ENCODE results near the gene RSAD1.

The RSAD1 gene

GRCh38 chr17:50519141-50519834 lies 40.6 kb downstream of the RSAD1 start:
- ATAC-seq (replicated peaks) = no peak
- H3K27ac Mint-ChIP-seq = no peak overlapping the region
- no peaks in the 10 kb centered on the region for H3K4me1 Mint-ChIP-seq
- H3K9me3 Mint-ChIP-seq = no peaks in the 10 kb centered on the region
- DNase-seq = no peak
- no peaks in the 10 kb centered on the region for H3K36me3 Mint-ChIP-seq
- no peaks in the 10 kb centered on the region for H3K27me3 Mint-ChIP-seq
- no peak overlapping the region for H3K4me3 Mint-ChIP-seq

GRCh38 chr17:50520483-50520882 lies 41.8 kb downstream of the RSAD1 start:
- Mint-ChIP-seq H3K27ac (no peak overlapping the region), H3K36me3 (no peaks in the 10 kb centered on the region), H3K9me3 (no peaks in the 10 kb centered on the region), H3K27me3 (no peaks in the 10 kb centered on the region), H3K4me1 (no peaks in the 10 kb centered on the region), H3K4me3 (no peak overlapping the region)
- DNase-seq = no peak
- ATAC-seq (replicated peaks) = no peak

- H3K4me3 Mint-ChIP-seq = no peak overlapping the region
- no peaks in the 10 kb centered on the region for H3K4me1 Mint-ChIP-seq
- ATAC-seq (replicated peaks) = no peak
- no peak for DNase-seq
- no peaks in the 10 kb centered on the region for H3K36me3 Mint-ChIP-seq
- no peaks in the 10 kb centered on the region for H3K9me3 Mint-ChIP-seq
- no peaks in the 10 kb centered on the region for H3K27me3 Mint-ChIP-seq
- no peak overlapping the region for H3K27ac Mint-ChIP-seq
Observed at GRCh38 chr17:50521514-50521913, 42.9 kb downstream of the RSAD1 start.

GRCh38 chr17:50522766-50523165 lies 44.1 kb downstream of the RSAD1 start:
- H3K36me3 Mint-ChIP-seq = no peaks in the 10 kb centered on the region
- ATAC-seq (replicated peaks) (no peak), DNase-seq (no peak)
- no peaks in the 10 kb centered on the region for H3K27me3 Mint-ChIP-seq
- no peak overlapping the region for H3K27ac Mint-ChIP-seq
- H3K4me1 Mint-ChIP-seq = no peaks in the 10 kb centered on the region
- no peak overlapping the region for H3K4me3 Mint-ChIP-seq
- no peaks in the 10 kb centered on the region for H3K9me3 Mint-ChIP-seq

- Mint-ChIP-seq H3K36me3 (no peaks in the 10 kb centered on the region), H3K4me3 (no peak overlapping the region), H3K9me3 (no peaks in the 10 kb centered on the region), H3K27me3 (peaks cover 0 to under 1% of the 10 kb centered on the region in 2 donors), H3K27ac (no peak overlapping the region), H3K4me1 (no peaks in the 10 kb centered on the region)
- DNase-seq (no peak), ATAC-seq (replicated peaks) (no peak)
Observed at GRCh38 chr17:50523208-50523607, 44.5 kb downstream of the RSAD1 start.

- Mint-ChIP-seq H3K9me3 (no peaks in the 10 kb centered on the region), H3K36me3 (no peaks in the 10 kb centered on the region), H3K27ac (no peak overlapping the region), H3K27me3 (peaks cover 10 to 15% of the 10 kb centered on the region in 2 donors), H3K4me1 (no peaks in the 10 kb centered on the region), H3K4me3 (no peak overlapping the region)
- ATAC-seq (replicated peaks) (no peak), DNase-seq (no peak)
Observed at GRCh38 chr17:50524838-50525237, 46.2 kb downstream of the RSAD1 start.

- Mint-ChIP-seq H3K9me3 (no peaks in the 10 kb centered on the region), H3K4me1 (no peaks in the 10 kb centered on the region), H3K36me3 (no peaks in the 10 kb centered on the region), H3K27me3 (peaks cover 29 to 40% of the 10 kb centered on the region in 2 donors), H3K4me3 (no peak overlapping the region), H3K27ac (no peak overlapping the region)
- ATAC-seq (replicated peaks) = no peak
- DNase-seq = no peak
Observed at GRCh38 chr17:50527155-50527762, 48.6 kb downstream of the RSAD1 start.

GRCh38 chr17:50527949-50528474 lies 49.4 kb downstream of the RSAD1 start:
- Mint-ChIP-seq H3K27ac (no peak overlapping the region), H3K4me3 (no peak overlapping the region), H3K9me3 (no peaks in the 10 kb centered on the region), H3K27me3 (peaks cover 35 to 47% of the 10 kb centered on the region in 2 donors), H3K36me3 (no peaks in the 10 kb centered on the region), H3K4me1 (peaks cover 0 to 6% of the 10 kb centered on the region in 2 donors)
- DNase-seq (no peak), ATAC-seq (replicated peaks) (no peak)

GRCh38 chr17:50529849-50530248 lies 51.2 kb downstream of the RSAD1 start:
- DNase-seq (no peak), ATAC-seq (replicated peaks) (no peak)
- H3K27ac Mint-ChIP-seq = no peak overlapping the region
- H3K36me3 Mint-ChIP-seq = no peaks in the 10 kb centered on the region
- no peaks in the 10 kb centered on the region for H3K9me3 Mint-ChIP-seq
- H3K4me1 Mint-ChIP-seq = peaks cover 10 to 18% of the 10 kb centered on the region in 2 donors
- peaks cover 54 to 66% of the 10 kb centered on the region in 2 donors for H3K27me3 Mint-ChIP-seq
- no peak overlapping the region for H3K4me3 Mint-ChIP-seq

- no peak overlapping the region for H3K27ac Mint-ChIP-seq
- no peak for ATAC-seq (replicated peaks)
- peaks cover 66 to 80% of the 10 kb centered on the region in 2 donors for H3K27me3 Mint-ChIP-seq
- no peak for DNase-seq
- no peaks in the 10 kb centered on the region for H3K36me3 Mint-ChIP-seq
- H3K9me3 Mint-ChIP-seq = no peaks in the 10 kb centered on the region
- peaks cover 10 to 18% of the 10 kb centered on the region in 2 donors for H3K4me1 Mint-ChIP-seq
- H3K4me3 Mint-ChIP-seq = no peak overlapping the region
Observed at GRCh38 chr17:50531428-50532025, 52.9 kb downstream of the RSAD1 start.

GRCh38 chr17:50532452-50533024 lies 53.9 kb downstream of the RSAD1 start, which contains the start of gene EPN3:
Gene EPN3, plus strand, starts transcription at chr17:50532735. Its CDS starts 3,822 bp downstream, at chr17:50536557.
- Mint-ChIP-seq H3K27ac (no peak within 1 kb of the TSS), H3K4me1 (peaks cover 10 to 18% of the 10 kb centered on the region in 2 donors), H3K9me3 (no peaks in the 10 kb centered on the region), H3K36me3 (no peaks in the 10 kb centered on the region), H3K27me3 (peaks cover 67 to 82% of the 10 kb centered on the region in 2 donors), H3K4me3 (no peak within 1 kb of the TSS)
- no peak for ATAC-seq (replicated peaks)
- DNase-seq = no peak

- DNase-seq = no peak
- H3K36me3 Mint-ChIP-seq = no peaks in the 10 kb centered on the region
- H3K4me3 Mint-ChIP-seq = no peak overlapping the region
- peaks cover 67 to 81% of the 10 kb centered on the region in 2 donors for H3K27me3 Mint-ChIP-seq
- no peak overlapping the region for H3K27ac Mint-ChIP-seq
- H3K4me1 Mint-ChIP-seq = peaks cover 10 to 18% of the 10 kb centered on the region in 2 donors
- ATAC-seq (replicated peaks) = no peak
- no peaks in the 10 kb centered on the region for H3K9me3 Mint-ChIP-seq
Observed at GRCh38 chr17:50533185-50533584, 54.5 kb downstream of the RSAD1 start.

GRCh38 chr17:50533720-50534148 lies 55.1 kb downstream of the RSAD1 start:
- Mint-ChIP-seq H3K4me3 (no peak overlapping the region), H3K27me3 (peaks cover 63 to 76% of the 10 kb centered on the region in 2 donors), H3K4me1 (peaks cover 10 to 23% of the 10 kb centered on the region in 2 donors), H3K36me3 (no peaks in the 10 kb centered on the region), H3K27ac (no peak overlapping the region), H3K9me3 (no peaks in the 10 kb centered on the region)
- no peak for DNase-seq
- peak in 1 of 2 donors; percentile 16 for ATAC-seq (replicated peaks)

GRCh38 chr17:50534222-50534978 lies 55.7 kb downstream of the RSAD1 start:
- peaks cover 10 to 26% of the 10 kb centered on the region in 2 donors for H3K4me1 Mint-ChIP-seq
- no peaks in the 10 kb centered on the region for H3K9me3 Mint-ChIP-seq

More at GRCh38 chr17:50534222-50534978, 55.7 kb downstream of the RSAD1 start:
- Mint-ChIP-seq H3K4me3 (no peak overlapping the region), H3K27ac (no peak overlapping the region), H3K36me3 (no peaks in the 10 kb centered on the region), H3K27me3 (peaks cover 57 to 71% of the 10 kb centered on the region in 2 donors)
- no peak for DNase-seq
- peak; percentile 34 to 50 for ATAC-seq (replicated peaks)
